Activated effector memory CD4-positive, alpha-beta T cell treated with anti-CD3 and anti-CD28 coated beads, Interleukin-2, amount 50 U/mL, for 16 hours (primary cell): ENCODE measurements around the gene SLC18A2.
"Not testable (repeated sequence)": the region's sequence is repeated elsewhere in the genome, so short reads cannot be mapped to it uniquely, and the experiment has no call there.

ENCODE experiments used
- DNase-seq: peaks from one replicate; pipeline ENCODE4 v3.0.0-alpha.2; 2020

Gene SLC18A2

GRCh38 chr10:117266400-117266799 is 25.5 kb downstream of the SLC18A2 start:
- no peak for DNase-seq

- no peak for DNase-seq
Measured at GRCh38 chr10:117266812-117267211, 25.9 kb downstream of the SLC18A2 start.

GRCh38 chr10:117268258-117268657 is 27.3 kb downstream of the SLC18A2 start:
- DNase-seq, result no peak

GRCh38 chr10:117268907-117269306 is 28.0 kb downstream of the SLC18A2 start:
- no peak for DNase-seq

- no peak for DNase-seq
Measured at GRCh38 chr10:117271427-117271826, 30.5 kb downstream of the SLC18A2 start.

- no peak for DNase-seq
Measured at GRCh38 chr10:117272195-117273076, 31.5 kb downstream of the SLC18A2 start.

- DNase-seq, result no peak
Measured at GRCh38 chr10:117273980-117274379, 33.1 kb downstream of the SLC18A2 start.

GRCh38 chr10:117274509-117274908 is 33.6 kb downstream of the SLC18A2 start:
- no peak for DNase-seq

- no peak for DNase-seq
Measured at GRCh38 chr10:117275121-117275520, 34.2 kb downstream of the SLC18A2 start.

- no peak for DNase-seq
Measured at GRCh38 chr10:117277675-117278074, 36.8 kb downstream of the SLC18A2 start.

- no peak for DNase-seq
Measured at GRCh38 chr10:117284716-117285494, 44.0 kb downstream of the SLC18A2 start.

GRCh38 chr10:117290872-117291271 is 50.0 kb downstream of the SLC18A2 start:
- DNase-seq, result not testable (repeated sequence)

- DNase-seq, result no peak
Measured at GRCh38 chr10:117294039-117294645, 53.2 kb downstream of the SLC18A2 start.

GRCh38 chr10:117294735-117295134 is 53.8 kb downstream of the SLC18A2 start:
- no peak for DNase-seq

- no peak for DNase-seq
Measured at GRCh38 chr10:117298219-117298618, 57.3 kb downstream of the SLC18A2 start.

GRCh38 chr10:117299435-117299834 is 58.5 kb downstream of the SLC18A2 start:
- DNase-seq, result no peak

GRCh38 chr10:117300671-117301070 is 59.8 kb downstream of the SLC18A2 start:
- DNase-seq, result no peak

- not testable (repeated sequence) for DNase-seq
Measured at GRCh38 chr10:117303451-117303850, 62.5 kb downstream of the SLC18A2 start.

- DNase-seq, result no peak
Measured at GRCh38 chr10:117306674-117307073, 65.8 kb downstream of the SLC18A2 start.

GRCh38 chr10:117311261-117311660 is 70.3 kb downstream of the SLC18A2 start:
- no peak for DNase-seq

- DNase-seq, result no peak
Measured at GRCh38 chr10:117312430-117312829, 71.5 kb downstream of the SLC18A2 start.

GRCh38 chr10:117313641-117314040 is 72.7 kb downstream of the SLC18A2 start:
- DNase-seq, result no peak

GRCh38 chr10:117316701-117317100 is 75.8 kb downstream of the SLC18A2 start:
- DNase-seq, result no peak

GRCh38 chr10:117318909-117319308 is 78.0 kb downstream of the SLC18A2 start:
- DNase-seq, result no peak
